HG03439 (cell line): Measurements from ENCODE around the gene ZBTB40.

Experiments used
- ATAC-seq: cut with Tn5 transposase; IDR thresholded peaks from one replicate; pipeline ENCODE4 v1.9.1; 2021; ENCODE audit warnings: mild to moderate bottlenecking, moderate library complexity; ENCODE audit not compliant: unreplicated experiment

Gene ZBTB40

DNA sequence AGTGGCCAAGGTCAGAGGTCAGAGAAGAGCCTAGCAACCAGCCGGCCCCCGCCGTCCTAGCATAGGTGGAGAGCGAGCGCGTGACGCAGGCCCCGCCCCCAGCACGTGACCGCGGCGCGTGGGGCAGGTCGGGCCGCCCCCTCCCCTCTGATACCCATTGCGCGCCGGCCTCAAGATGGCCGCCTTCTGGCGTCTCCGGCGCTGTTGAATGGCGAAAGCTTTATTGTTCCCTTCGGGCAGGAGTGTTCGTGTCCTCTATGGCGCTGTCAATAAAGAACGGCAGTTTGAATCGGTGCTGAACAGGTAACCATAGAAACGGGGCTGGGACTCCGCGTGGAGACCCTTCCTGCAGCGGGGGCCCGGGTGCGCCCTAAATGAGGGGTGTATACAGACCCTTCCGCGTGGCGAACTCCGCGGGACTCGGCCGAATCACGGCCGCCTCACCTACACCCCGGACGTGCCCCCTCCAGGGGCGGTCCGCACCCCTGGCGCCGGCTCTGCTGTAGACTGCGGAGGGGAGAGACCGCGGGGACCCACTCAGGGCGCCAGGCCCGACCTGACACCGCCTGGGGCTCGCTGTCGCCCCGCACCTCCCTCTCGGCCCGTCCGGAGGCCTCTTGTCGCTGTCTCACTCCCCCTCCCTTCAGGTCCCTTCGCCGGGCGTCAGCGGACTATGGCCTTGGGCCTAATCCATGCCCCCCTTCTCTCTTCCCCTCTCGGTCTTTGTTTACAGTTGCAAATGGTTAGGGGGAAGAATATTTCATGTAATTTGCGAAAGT lies at the start of gene ZBTB40:
Gene ZBTB40 (plus strand): TSS at position 150 of the 779 bp plus-strand sequence. CDS start 38,098 bp downstream, outside the sequence.
- ATAC-seq, result peak; percentile 86

DNA sequence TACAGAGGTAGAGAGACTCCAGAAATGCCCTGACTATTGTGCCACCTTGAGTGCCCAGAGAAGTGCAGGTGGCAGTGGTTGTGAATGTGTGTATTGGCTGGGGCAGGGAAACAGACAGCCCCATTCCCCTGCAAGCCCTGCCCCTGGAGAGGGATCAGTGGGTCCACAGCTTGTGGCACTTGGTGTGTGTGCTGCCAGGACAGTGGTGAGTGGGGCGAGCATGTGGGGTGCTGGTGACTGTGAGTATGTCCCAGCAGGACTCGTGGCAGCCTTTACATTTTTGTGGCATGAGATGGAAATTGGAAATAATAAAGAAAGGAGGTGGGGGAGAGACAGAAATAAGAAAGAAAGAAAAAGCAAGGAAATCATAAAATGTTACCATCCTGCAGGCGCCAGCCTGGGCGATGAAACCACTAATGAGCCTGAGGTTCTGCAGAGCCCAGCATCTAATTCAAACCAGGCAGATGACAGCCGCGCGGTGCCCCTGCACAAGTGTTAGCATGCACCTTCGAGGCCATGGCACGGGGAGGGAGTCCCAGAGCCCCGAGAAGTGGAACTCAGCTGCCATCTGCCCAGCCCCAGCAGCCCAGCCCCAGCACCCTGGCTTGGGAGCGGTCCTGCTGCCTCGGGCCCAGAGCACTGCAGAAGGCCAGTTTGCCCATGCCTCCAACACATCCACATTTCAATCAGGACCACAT lies 49.1 kb upstream of the ZBTB40 start:
- no peak for ATAC-seq

- no peak for ATAC-seq
Observed at GRCh38 chr1:22404486-22404885, 47.2 kb upstream of the ZBTB40 start.

DNA sequence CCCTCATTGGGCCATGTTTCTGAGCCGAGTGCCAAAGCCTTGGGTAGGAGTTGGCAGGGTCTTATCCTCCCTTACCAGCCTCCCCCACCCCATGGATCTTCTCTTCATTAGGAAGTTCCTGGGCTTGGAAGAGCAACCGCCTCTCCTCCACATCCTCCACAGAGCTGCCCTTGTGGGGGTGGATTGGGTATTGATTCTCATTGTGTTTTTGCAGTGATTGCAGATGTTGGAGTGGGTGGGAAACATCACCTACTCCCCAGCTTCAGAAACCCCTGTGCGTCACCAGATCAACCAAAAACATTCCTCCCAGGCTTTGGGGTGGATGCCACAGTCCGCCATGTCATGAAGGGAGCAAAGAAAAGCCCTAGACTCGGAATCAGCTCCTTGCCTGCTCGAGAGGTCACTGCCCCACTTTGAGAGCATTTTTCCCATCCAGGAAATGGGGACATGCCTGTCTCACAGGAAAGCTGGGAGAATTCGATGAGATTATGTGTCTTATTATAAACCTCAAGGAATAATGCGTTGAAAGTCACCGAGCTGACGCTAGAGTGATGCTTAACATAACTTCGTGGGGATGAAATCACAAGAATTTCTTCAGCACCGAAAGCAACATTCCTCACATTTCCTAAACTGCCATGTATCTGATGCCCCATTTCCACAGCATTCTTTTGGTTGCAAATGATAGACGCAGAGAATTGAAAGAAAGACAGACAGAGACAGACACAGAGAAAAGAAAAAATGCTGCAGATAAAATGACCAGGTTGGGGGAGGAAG lies 44.7 kb upstream of the ZBTB40 start:
- no peak for ATAC-seq

- ATAC-seq, result no peak
Observed at GRCh38 chr1:22408230-22408629, 43.4 kb upstream of the ZBTB40 start.

DNA sequence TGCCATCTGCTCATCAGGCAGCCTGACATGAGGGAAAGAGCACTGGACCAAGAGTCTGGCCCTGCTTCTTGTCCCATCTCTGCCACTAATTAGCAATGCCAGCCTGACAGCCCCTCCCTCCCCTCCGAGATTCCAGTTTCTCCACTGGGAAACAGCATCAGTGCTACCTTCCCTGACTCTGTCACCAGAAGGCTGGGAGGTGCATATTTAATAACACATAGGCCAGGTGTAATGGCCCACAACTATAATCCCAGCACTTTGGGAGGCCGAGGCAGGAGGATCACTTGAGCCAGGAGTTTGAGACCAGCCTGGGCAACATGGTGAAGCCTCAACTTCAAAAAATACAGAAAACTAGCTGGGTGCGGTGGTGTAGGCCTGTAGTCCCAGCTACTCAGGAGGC lies 41.2 kb upstream of the ZBTB40 start:
- no peak for ATAC-seq

GRCh38 chr1:22410928-22411495 lies 40.6 kb upstream of the ZBTB40 start:
- ATAC-seq, result no peak

DNA sequence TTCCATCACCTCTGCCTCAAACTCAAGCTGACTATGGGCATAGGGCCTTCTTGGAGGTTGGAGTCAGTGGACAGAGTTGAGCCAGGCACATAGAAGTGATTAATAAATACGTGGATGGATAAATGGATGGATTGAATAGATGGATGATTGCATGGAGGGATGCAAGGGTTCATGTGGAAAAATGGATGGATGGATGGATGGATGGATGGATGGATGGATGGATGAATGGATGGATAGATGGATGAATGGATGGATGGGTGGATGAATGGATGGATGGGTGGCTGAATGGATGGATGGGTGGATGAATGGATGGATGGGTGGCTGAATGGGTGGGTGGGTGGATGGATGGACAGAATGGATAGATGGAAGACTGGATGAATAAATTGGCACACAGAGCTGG lies 40.1 kb upstream of the ZBTB40 start:
- ATAC-seq, result no peak

GRCh38 chr1:22412932-22413727 lies 38.5 kb upstream of the ZBTB40 start:
- no peak for ATAC-seq

DNA sequence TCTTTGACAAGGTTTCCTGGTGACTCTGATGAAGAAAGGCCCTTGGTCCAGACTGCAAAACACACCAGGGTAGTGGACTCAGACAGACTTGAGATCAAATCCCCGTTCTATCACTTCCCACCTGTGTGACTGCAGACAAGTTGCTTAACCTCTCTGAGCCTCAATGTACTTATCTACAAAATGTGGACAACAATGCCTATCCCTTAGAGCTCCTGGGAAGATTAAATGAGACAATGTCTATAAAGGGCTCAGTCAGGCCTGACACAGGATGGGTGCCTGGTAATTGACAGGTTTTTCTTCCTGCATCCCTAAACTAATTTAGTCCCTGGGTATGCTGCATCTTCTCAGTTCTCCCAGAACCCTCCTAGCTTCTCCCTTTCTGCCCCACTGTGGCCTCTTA lies 37.9 kb upstream of the ZBTB40 start:
- no peak for ATAC-seq

GRCh38 chr1:22414244-22414751 lies 37.4 kb upstream of the ZBTB40 start:
- no peak for ATAC-seq

GRCh38 chr1:22415489-22415888 lies 36.2 kb upstream of the ZBTB40 start:
- no peak for ATAC-seq

GRCh38 chr1:22416555-22417454 lies 34.8 kb upstream of the ZBTB40 start:
- ATAC-seq, result no peak

DNA sequence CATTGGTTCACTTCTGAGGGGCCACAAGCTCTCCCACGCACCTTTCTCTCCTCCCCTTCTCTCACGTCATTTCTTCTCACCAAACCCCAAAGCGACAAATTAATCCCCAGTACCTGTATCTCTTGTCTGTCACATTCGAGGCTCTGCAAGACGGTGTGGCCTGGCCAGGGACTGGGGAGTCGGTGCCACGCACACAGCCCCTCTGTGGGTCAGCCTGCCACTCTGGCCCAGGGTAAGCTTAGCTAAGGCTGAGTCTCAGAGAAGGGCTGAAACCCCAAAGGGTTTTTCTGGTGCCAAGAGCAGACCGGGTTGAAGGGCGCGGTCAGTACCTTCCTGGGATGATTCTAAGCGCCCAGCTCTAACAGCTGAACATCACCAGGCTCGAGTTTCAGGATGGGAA lies 34.2 kb upstream of the ZBTB40 start:
- ATAC-seq, result no peak

DNA sequence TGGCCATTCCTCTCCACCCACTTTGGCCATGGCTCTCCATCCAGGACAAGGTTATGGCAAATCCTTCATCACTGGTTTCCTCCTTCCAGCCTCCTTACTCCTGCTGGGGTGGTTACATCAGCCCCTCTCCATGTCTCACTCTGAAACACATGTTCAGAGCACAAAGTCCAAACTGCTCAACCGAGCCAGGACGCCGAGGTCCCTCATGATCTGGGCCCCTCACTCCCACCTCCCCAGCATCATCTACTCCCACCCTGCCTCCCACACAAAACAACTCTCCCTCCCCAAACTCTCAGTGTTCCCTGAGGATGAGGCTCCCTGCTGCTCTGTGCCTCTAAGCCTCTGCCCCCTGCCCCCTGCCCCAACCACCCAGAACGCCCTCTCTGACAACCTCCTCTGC lies 33.3 kb upstream of the ZBTB40 start:
- ATAC-seq, result no peak

DNA sequence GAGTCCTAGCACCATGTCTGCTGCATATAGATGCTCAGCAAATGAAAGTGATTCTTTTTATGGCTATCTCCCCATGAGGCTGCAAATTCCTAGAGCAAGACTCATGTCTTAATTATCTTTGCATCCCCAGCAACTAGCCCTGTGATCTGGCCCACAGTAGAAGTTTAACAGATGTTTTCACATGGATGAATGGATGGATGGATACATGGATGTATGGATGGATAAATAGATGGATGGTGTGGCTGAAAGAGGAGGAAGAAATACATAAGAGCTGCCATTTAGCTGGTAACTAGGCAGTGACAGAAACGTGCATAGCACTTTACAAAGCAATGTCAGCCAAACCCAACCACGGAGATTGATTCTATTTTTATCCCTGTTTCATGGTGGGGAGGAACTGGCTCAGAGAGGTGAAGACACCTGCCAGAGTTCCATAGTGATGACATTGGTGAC lies 32.7 kb upstream of the ZBTB40 start:
- ATAC-seq, result no peak

DNA sequence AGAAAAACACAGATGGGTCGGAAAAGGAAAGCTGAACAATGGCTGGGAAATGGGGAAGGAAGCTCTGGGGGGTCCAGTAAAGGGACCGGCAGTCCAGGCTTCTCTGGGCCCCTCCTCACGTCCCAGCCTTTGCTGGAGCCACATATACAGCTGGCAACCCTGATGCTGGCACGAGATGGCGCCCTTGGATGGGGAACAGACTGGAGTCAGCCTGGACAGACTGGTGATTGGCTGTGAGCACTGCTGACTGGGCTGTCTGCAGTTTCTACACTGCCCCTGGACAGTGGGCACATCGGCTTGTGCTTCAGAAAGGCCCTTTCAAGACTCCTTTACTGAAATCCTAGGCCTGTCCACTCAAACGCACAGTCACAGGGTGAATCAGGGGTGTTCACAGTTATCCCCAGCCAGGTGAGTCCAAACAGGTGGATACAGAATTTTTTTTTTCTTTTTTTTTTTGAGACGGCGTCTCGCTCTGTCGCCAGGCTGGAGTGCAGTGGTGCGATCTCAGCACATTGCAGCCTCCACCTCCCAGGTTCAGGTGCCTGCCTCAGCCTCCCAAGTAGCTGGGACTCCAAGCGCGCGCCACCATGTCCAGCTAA lies 31.1 kb upstream of the ZBTB40 start:
- ATAC-seq, result no peak

DNA sequence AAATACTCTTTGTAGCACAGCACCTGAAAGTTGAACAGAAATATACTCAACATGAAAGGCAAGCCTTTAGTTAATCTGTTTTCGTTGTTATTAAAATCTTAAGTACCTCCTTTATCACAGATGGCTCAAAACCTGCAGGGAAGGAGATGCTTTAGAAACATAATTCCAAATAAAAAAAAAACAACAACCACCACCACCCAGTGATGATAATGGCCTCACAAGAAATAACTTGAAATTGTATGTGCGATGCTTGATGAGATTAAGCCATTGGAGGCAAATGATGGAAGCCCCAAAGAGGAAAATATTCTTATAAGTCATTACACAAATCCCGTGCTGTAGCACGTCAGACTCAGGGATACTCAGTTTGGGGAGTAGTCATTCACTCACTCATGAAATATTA lies 24.9 kb upstream of the ZBTB40 start:
- no peak for ATAC-seq

- no peak for ATAC-seq
Observed at GRCh38 chr1:22428672-22429071, 23.0 kb upstream of the ZBTB40 start.
